ENCODE data around the gene GOLGA7B.

DNA sequence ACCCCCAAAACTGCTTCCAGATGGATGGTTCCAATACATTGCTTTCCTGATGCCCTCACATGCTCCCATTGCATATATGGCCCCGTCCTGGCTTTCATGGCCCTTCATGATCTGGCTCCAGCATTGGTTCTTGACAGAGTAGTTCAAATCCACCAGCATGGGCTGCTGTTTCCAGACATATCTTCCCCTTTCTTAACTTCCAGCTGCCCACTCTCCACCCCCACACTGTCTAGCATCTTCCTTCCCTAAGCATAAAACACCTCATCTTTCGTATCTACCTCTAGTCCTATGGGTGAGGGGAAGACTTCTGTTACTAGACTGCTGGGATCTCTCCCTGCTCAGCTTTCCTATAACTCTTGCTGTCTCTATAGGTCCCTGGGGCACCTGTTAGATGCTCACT lies 13.2 kb upstream of the GOLGA7B start:
- TF ChIP-seq, protein P1, sequence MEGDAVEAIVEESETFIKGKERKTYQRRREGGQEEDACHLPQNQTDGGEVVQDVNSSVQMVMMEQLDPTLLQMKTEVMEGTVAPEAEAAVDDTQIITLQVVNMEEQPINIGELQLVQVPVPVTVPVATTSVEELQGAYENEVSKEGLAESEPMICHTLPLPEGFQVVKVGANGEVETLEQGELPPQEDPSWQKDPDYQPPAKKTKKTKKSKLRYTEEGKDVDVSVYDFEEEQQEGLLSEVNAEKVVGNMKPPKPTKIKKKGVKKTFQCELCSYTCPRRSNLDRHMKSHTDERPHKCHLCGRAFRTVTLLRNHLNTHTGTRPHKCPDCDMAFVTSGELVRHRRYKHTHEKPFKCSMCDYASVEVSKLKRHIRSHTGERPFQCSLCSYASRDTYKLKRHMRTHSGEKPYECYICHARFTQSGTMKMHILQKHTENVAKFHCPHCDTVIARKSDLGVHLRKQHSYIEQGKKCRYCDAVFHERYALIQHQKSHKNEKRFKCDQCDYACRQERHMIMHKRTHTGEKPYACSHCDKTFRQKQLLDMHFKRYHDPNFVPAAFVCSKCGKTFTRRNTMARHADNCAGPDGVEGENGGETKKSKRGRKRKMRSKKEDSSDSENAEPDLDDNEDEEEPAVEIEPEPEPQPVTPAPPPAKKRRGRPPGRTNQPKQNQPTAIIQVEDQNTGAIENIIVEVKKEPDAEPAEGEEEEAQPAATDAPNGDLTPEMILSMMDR (IDR thresholded peaks at IDR 0.05): no peak
- no peak for TF ChIP-seq POLR2A (IDR thresholded peaks at IDR 0.05)
